ENCODE data around the gene DPH1.
"Not testable (repeated sequence)": the region's sequence is repeated elsewhere in the genome, so short reads cannot be mapped to it uniquely, and the experiment has no call there.

Gene DPH1

DNA sequence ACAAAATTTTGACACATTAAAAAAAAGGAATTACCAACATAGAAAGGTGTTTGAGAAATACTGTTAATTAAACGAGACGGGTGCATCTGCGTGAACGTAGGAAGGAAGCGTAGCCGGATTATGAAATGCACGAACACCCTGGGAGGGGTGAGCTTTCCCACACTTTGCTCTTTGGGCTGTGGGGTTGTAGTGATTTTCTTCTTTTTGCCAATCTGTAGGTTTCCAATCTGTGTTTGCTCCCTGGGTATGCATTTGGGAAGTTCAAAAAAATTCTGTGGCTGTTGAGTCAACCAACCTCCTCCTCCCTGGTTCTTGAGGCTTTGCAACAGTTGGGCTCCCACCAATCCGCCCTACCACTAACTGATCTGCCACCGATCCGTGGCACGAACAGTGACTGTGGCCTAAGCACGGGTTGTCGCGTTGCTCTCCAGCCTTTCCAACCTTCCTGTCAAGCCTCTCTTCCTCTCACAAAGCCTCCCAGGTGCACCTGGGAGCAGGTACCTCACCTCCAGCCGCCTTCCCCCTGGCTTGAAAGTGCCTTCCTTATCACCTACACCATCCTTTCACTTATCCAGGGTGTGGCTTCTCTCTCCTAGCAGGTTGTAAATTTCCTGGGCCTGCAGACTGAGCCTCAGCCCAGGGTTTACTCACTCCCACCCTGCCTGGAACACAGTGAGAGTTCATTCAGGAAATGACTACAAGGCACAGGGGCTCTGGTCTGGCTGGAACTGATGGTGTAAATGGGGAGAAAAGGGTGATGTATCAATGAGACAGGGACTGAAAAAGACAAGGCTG is 21.4 kb upstream of the DPH1 start:
- DNase-seq: no peak

DNA sequence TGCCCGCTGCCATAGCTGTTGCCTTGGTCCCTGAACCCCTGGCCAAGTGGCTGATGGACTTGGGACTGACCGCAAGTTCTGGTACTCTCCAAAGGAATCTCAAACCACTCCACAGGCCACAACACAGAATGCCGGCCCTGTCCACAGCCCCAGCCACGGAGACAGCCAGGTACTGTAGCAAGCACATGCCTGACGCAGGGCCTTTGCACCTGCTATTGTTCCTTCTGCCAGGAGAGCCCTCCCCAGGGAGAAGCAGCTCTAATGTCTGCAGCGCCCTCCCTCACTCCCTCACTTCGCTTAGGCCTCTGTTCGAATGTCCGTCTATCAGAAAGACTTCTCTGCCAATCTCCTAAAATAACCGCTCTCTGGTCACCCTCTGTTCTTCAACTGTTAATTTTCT is 20.2 kb upstream of the DPH1 start:
- DNase-seq: no peak

DNA sequence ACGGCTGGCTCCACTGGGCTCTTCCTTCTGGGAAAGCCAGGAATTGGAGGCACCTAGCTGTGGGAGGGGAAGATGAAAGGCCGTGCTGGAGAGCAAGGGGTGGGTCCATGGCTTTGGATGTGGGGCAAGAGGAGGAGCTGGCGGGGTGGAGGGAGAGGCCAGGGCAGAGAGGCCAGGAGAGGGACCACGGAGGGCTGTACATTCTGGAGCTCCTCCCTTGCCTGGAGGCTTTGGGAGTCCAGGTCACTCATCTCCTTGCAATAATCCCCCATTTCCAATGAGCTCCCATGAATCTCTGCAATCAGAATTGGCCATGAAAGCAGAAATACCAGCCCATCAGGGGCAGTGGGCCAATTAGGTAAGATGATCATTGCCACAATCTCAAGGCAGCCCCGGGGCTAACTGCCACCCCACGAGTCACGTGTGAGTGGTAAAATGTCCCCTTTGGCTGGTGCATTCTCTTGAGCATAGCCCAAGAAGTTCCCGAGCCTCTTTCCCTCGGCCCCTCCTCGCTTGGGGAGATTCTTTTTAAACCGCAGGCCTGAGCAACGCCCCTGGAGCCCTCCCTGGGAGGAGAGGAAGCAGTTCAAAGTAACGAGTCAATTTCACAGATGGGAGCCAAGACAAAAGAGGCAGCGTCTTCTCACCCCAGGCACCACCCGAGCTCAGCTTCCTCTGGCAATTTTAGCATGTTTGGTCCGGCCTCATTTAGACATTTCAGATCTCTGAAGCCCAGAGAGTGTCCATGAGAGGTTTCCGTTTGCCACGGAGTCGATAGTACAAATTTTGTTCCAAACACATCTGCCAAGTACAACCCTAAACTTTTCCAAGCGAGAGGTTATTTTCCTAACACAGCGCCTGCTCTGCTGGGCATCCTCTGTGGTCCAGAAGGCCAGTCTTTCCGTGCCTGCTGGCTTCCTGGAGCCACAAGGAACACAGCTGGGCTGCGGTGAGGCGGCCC is 18.3 kb upstream of the DPH1 start:
- peak; percentile 78 for DNase-seq

DNA sequence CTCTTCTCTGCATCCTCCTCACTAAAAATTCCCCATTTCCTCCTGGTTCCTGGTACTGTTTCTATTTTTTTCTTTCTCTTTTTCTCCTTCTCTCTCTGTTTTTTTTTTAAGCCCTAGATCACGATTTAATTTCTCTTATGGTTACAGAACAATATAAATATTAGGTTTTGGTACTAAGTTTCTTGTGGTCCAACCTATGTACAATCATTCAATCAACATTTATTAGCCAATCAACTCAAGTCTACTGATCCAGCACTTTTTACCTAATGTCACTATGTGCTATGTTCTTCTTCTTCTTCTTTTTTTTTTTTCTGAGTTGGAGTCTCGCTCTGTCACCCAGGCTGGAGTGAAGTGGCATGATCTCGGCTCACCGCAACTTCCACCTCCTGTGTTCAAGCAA is 17.5 kb upstream of the DPH1 start:
- no peak for DNase-seq

DNA sequence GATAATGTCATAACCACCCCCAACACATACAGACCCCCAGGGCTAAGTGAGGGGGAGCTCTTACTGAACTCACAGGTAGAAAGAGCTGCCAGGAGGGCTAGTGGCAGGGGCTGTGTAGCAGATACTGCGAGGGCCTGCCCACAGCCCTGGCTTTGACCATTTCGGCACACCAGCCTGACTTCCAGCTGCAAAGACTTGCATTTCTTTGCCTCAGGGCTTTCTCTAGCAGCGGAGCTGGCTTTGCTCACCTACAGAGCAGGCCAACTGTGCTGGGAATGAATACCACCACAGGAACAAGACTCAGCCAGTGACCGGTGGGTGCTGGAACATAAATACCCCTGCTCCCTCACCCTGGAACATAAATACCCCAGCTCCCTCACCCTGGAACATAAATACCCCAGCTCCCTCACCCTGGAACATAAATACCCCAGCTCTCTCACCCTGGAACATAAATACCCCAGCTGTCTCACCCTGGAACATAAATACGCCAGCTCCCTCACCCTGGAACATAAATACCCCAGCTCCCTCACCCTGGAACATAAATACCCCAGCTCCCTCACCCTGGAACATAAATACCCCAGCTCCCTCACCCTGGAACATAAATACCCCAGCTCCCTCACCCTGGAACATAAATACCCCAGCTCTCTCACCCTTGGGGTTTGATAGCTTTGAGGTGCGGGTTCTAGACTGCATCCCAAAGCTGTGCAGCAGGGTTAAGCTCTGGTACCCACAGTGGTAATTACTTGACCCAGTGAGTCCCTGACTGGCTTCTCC is 16.5 kb upstream of the DPH1 start:
- DNase-seq: not testable (repeated sequence)

DNA sequence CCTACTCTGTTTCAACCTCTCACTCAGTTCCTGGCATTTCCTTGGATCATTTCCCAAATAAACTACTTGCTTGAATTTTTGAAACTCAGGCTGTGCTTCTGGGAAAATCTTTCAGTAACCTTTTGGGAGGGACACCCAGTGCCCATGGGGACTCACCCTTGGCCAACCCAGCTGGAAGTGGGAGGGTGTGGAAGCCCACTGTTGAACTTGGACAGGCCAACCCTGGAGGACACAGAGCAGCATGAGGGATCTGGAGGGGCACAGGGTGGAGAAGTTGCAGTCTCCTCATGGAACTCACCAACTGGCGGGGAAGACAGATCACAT is 16.0 kb upstream of the DPH1 start:
- no peak for DNase-seq

DNA sequence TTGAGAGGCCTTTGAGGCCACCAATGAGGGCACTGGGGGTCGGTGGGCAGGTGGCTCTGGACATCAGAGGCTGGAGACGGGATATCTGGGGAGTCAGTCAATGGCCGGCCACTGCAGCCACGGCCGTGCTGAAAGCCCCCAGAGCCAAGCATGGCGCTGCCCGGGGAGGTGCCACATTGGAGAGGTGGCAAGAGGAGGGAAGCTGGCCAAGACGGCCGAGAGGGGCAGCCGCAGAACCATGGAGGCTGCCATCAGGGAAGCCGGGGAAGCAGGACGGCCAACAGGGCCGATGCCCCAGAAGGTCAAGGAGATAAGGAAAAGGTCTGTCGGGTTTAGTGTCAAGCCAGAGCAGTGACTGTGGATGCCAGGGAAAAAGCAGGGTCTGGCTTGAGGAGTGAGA is 14.6 kb upstream of the DPH1 start:
- DNase-seq: no peak

DNA sequence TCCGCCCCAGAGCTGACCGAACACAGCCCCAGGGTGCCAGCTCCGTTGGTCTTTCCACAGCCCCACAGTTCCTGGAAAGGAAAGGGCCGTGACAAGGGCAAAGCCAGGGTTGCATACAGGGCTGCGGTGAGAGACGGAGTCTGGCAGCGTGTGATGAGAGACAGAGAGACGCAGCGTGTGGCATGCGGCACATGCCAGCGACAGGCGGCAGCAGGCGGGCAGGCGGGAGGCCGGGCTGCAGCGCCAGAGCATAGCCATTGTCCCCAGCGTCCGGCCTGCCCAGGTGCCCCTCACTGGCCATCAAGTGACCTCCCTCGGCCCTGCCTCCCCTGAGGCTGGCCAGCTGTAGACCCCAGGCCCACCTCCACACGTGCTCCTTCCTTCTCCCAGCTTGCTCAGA is 13.5 kb upstream of the DPH1 start:
- DNase-seq: no peak

DNA sequence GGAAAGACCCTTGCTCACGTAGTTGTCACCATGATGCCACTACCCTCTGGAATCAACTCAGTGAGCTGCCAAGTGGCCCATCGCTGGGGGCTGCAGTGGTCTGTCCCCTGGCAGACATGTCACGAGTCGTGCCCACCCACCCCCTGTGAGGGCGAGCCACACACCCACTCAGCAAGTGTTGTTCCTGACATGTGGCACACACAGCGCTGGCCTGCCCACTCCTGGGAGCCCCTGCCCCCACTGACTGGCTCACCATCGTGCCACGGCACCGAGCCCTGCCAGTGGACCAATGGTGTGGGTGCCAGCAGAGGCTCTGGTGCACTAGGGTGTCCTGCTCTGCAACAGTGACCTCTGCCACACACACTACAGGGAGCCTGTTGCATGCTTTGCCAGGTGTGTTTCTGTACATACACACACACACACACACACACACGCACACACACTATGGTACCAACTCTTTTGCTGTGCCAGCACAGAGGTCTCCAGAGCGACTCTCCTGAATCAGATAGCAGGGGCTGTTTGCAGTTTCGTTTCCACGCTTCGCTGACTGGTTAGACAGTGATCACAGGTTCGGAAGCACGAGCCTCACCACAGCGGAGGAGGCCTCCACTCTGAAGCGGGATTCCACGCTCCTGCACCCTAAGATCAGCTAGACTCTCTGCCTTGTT is 12.5 kb upstream of the DPH1 start:
- DNase-seq: no peak

DNA sequence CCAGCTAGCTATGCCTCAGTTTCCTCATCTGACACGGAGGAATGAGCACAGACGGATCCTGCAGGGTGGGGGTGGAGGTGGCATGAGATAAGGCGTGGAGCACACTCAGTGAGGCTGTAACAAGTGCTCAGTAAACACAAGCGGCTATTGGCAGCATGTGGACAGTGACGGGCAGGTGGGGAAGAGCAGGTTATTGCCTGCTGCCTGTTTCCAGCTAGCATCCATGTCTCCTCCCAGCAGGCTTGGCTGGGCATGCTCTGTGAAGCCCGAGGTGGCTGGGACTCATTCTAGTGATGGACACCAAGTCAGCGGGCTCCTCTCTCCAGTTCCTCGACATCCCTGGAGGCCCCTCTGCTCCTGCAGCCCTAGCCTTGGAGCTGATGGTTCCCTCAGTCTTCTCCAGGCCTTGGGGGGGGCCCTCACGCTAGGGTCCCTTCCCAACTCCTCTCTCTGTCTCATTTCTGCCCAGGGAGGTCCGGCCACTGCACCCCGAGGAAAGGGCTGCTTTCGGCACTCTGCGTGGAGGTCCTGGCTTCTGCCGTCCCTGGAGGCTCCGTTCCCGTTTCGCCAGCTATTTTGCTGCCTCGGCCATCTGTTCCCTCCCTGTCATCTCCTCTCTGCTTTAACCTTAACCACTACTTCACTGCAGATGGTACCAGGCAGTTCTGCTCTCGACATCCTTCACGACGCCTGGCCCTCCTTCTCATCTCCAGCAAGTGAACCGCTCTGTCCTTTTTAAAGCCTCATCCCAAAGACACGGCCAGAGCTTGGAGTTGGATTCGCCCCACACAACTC is 11.0 kb upstream of the DPH1 start:
- DNase-seq: no peak

DNA sequence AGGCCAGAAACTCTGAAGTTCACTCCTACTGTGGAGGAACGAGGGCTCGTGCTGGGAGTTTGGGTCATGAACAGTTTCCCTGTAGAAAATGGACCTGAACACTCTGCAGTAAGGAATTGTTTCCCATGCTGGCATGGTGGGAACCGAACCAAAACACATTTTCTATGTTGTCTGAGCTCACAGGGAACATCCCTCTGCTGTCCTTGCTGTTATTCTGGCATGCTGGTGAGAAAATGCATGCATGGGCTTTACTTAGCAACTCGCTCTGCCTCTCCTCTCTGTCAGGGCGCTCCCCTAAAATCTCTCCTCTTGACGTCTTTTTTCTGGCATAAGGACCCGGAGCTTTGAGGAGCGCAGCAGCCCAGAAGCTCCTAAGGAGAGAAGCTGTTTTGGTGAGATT is 10.2 kb upstream of the DPH1 start:
- no peak for DNase-seq

DNA sequence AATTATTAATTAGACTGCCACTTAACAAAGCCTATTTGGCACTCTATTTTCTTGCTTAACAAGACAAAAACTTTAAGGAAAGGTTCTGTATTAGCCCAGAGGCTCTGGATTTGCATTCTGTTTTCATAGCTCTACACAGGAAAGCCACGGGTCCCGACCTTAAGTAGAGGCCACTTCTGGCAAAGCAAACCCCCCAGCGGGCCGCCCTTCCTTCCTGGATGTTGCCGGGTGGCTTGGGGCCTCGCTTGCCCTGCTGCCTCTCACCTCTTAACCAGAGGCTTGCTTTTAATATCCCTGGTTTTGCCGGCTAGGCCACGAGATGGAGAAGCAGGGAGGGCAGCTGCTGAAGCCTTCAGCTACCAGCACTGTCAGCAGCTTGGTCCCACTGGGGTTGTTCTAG is 9.2 kb upstream of the DPH1 start:
- DNase-seq: no peak

DNA sequence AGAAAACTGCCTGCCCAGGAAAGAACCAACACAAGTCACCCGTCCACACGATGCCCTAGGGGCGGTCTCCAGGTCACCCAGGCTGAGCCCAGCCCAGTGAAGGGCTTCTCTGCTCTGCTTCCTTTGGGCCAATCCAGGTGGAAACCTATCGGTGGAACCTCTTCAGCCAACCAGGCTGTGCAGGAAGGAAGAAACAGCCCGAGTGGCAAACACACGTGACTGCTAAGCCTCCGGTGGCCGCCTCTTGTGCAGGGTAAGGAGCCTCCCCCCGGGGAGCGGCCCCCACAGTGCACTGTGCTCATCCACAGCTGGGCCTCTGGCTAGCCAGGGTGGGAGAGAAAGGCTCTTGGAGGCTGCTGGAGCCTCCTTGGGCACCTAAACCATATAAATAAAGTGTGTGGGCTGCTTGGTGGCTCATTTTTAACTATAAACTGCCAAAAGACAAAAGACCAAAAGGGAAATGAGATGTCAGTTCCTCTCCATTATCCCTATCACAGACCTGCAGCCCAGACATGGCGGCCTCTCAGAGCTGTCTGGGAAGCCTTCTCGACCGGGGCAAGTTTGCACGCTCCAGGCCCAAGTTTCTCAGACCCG is 7.2 kb upstream of the DPH1 start:
- DNase-seq: no peak

DNA sequence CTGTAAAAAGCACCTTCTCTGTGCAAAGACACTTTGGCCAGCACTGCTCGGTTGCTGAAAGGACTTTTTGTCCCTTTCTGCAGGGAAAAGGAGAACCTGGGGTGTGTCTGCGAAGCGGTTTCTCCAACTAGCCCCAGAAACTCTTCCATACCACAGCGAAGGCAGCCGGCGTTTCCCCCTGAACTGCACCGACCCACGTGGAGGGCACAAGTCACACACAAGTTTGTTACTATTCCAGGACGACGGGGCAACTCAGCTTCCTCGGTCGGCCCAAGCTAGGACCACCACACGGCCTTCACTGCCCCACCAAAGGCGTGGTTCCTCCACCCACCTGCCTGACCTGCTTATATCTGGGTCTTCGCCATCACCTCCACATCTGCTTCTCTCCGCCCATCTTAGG is 6.7 kb upstream of the DPH1 start:
- no peak for DNase-seq

DNA sequence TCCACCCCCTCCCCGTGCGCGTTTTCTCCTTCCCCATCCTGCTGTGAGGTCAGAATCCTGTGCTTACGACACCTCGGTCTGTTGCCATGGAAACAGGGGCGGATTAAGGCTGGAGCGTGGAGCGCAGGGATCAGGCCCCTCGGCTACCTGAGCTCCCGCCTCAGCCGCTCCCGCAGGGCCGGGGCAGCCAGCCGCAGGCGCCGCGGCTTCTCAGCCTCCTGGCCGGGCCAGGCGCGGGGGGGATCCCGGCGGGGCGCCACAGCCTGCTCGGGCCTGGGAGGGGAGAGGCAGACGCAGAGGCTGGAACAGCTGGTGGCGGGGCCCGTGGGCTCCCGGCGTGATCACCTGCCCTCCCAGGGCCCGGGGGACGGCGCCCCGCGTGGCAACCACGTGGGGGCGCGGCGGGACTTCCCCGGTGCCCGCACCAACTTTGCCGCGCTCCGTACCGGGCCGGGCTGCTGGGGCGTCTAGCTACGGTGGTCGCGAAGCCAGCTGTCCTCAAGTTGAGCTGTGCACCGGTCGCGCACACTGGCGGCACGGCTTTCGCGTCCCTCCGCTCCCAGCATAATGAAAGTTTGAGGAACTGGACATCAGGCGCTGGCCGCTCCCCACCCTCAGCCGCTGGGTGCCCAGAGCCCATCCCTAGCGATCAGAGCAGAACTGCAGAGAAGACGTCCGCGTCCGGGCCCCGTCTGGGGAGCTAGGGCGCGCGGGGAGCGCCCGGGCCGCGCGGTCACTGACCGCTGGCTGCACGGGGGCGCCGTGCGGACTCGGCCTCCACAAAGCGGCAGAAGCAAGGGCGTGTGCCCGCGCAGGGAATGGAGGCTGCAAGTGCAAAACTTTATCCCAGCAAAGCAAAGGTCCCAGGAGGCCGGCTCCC is 6.0 kb upstream of the DPH1 start:
- no peak for DNase-seq

DNA sequence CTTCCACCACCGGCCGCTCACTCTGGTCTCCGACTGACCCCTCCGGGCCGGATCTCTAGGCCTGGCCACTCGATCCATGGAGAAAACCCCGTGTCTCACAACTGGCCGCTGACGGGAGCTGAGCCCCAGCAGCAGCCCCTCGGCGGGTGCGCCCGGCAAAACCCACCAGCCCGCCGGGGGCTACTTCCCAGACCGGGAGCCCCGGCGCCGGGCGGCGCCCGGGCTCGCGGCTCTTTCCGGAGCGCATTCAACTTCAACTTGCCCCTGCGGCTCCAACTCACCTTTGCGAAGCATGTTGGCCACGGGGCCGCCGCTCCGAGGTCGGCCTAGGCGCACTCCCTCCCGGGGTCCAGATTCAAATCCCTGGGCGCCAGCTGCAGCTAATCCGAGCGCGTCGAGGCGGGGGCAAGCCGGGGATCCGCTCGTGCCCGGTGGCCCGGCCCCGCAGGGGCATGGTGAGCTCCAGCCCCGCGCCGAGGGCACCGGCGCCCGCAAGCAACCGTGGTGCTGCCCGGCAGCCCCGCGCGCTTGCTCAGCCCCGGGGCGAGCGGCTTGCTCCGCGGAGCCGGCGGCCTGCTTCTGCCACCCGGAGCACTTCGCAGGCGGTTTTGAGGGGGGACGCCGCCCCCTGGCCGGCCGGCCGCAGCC is 5.3 kb upstream of the DPH1 start:
- no peak for DNase-seq

DNA sequence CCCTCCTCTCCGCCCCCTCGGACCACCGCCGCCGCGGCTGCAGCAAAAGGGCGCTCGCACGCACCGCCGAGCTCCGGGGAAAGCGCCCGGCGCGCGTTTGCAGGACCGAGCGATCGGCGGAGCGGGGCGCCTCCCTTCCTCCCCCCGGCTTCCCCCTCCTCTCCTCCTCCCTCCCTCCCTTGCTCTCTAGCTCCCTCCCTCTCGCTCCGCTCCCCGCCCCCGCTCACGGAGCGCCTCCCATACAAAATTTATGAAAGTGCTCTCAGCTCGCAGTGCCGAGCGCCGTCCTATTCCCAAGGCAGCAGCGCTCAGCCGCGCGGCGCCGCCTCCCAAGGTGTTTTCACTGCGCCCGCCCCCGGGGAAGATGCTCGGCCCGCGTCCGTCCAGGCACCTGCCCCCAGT is 4.7 kb upstream of the DPH1 start, which contains the start of gene RTN4RL1:
RTN4RL1 (minus strand) TSS at position 115 of the 402 bp plus-strand sequence. CDS start 469 bp downstream, outside the sequence.
- peak; percentile 57 for DNase-seq

DNA sequence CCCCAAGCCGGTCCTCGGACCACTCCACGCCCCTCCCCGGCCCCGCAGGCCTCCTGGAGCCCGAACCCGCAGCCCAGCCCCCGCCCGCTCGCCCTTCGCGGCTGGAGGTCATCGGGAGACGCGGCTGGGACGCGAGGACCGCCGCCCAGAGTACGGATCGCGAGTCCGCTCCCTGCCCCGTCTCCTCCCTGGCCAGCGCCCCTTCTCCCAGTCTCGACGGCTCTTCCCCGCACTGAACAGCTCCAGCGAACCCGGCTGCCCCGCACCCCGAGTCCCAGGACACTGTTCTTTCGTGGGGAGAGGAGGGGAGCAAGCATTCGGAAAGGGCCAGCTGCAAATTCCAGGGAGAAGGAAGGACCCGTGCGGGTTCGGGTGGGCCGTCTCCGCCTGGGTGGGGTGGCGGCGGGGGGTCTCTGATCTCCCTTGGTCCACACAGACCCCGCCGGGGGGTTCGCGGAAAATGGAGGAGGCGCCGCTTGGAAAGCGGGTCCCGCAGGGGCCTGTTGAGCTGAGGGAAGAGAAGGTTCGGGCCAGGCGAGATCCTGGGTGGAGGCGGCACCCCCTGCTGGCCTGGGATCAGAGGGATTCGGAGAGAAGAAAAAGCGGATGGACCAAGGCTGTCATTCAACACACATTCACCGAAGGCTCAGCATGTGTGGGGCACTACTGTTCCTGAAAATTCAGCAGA is 4.2 kb upstream of the DPH1 start:
- peak; percentile 61 for DNase-seq

Measured in fibroblast of skin of back (primary cell).